AG04450 (cell line): ENCODE measurements around the gene PBX1. TPM values are rescaled to one million over a fixed set of nuclear protein-coding genes. Genes with fewer than 3 reads are reported as not detected.

Source experiments
- CTCF ChIA-PET: fragments of 300-600, 350-600 bp; formaldehyde crosslinking; extraction: SDS; loops from one replicate; lab custom pipeline; 2022; ENCODE audit warnings: antibody characterized with exemption, inconsistent platforms; lab: Charles Lee
- POLR2A ChIA-PET: fragments of 350-600 bp; formaldehyde crosslinking; extraction: SDS; loops from one replicate; lab custom pipeline; 2021; ENCODE audit warnings: antibody characterized with exemption, inconsistent platforms; lab: Yijun Ruan, JAX
- DNase-seq: peaks from one replicate; pipeline ENCODE4 v3.0.0-alpha.2; 2011; ENCODE audit warnings: low read depth, low spot score
- H3K27ac ChIP-seq: one replicate; pipeline ENCODE4 v1.5.1; 2012; ENCODE audit warnings: low read depth, low read length, control low read depth
- H3K27me3 ChIP-seq: one replicate; pipeline ENCODE4 v1.6.0; 2012; ENCODE audit warnings: low read length; ENCODE audit not compliant: control insufficient read depth, insufficient read depth
- H3K4me3 ChIP-seq: 2 replicates; pipeline ENCODE4 v1.5.1; 2011; ENCODE audit warnings: mild to moderate bottlenecking, low read depth, low read length, control low read depth
- H3K9me3 ChIP-seq: 2 replicates; pipeline ENCODE4 v1.5.1; 2012; ENCODE audit warnings: low read length; ENCODE audit not compliant: control insufficient read depth, insufficient read depth
- CTCF ChIP-seq: IDR thresholded peaks from 2 replicates; pipeline ENCODE4 v1.5.1; 2011; ENCODE audit warnings: low read depth, low read length, control low read depth, inconsistent platforms
- polyA plus RNA-seq: library from polyadenylated mRNA; depleted of rRNA; stranded (reverse); fragments of >200 nt; gene quantifications from 2 replicates; pipeline ENCODE4 v1.2.3, GENCODE V29; 2011

PBX1 gene
- polyA plus RNA-seq, 1 experiment = 49.9 TPM

GRCh38 chr1:164761009-164761408 is 202.0 kb downstream of the PBX1 start:
- no peak for TF ChIP-seq CTCF
- CTCF ChIA-PET = interaction anchor here (0.9 kb wide), 1 partner anchor 27 kb away, joined by 3 read pairs; no protein-coding TSS in a partner anchor
- Histone ChIP-seq H3K27me3 (no peaks in the 10 kb centered on the region), H3K27ac (no peak overlapping the region), H3K9me3 (no peaks in the 10 kb centered on the region), H3K4me3 (no peak overlapping the region)
- DNase-seq = no peak
- POLR2A ChIA-PET = no interaction called here

- CTCF ChIA-PET = interaction anchor here (1.2 kb wide), 1 partner anchor 25 kb away, joined by 4 read pairs; no protein-coding TSS in a partner anchor
- Histone ChIP-seq H3K27ac (no peak overlapping the region), H3K4me3 (no peak overlapping the region), H3K27me3 (no peaks in the 10 kb centered on the region), H3K9me3 (no peaks in the 10 kb centered on the region)
- POLR2A ChIA-PET = no interaction called here
- no peak for TF ChIP-seq CTCF
- no peak for DNase-seq
Observed at GRCh38 chr1:164763098-164763497, 204.1 kb downstream of the PBX1 start.

DNA sequence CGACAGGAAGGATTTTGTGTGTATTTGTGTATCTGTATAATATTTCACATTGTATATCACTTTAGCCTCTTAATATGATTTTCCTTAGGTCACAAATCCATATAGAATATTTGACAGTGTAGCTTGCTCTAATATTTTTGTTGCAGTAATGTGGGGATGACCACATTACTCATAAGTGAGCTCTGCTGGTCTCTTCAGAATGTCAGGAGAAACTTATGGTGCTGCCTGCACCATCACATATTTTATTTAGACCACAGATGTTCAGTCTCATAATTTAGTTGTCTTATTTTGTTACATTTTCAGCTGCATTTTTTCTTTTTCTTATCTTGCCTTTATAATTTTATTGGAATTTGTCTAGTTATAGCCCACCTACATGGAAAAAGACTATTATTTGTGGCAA is 205.3 kb downstream of the PBX1 start:
- POLR2A ChIA-PET = no interaction called here
- CTCF ChIA-PET = interaction anchor here (1.0 to 1.2 kb wide), 2 partner anchors 15 to 23 kb away, joined by 4 to 7 read pairs; no protein-coding TSS in a partner anchor
- Histone ChIP-seq H3K27me3 (no peaks in the 10 kb centered on the region), H3K27ac (no peak overlapping the region), H3K4me3 (no peak overlapping the region), H3K9me3 (no peaks in the 10 kb centered on the region)
- TF ChIP-seq CTCF = no peak
- no peak for DNase-seq

GRCh38 chr1:164765557-164765956 is 206.6 kb downstream of the PBX1 start:
- H3K27ac ChIP-seq = peak overlapping the region; percentile 25
- DNase-seq = peak; percentile 58
- no peaks in the 10 kb centered on the region for H3K27me3 ChIP-seq
- no peak for TF ChIP-seq CTCF
- POLR2A ChIA-PET = interaction anchor here (0.6 to 1.2 kb wide), 2 partner anchors 17 to 58 kb away, joined by 3 to 5 read pairs; no protein-coding TSS in a partner anchor
- no peak overlapping the region for H3K4me3 ChIP-seq
- H3K9me3 ChIP-seq = no peaks in the 10 kb centered on the region
- CTCF ChIA-PET = no interaction called here

DNA sequence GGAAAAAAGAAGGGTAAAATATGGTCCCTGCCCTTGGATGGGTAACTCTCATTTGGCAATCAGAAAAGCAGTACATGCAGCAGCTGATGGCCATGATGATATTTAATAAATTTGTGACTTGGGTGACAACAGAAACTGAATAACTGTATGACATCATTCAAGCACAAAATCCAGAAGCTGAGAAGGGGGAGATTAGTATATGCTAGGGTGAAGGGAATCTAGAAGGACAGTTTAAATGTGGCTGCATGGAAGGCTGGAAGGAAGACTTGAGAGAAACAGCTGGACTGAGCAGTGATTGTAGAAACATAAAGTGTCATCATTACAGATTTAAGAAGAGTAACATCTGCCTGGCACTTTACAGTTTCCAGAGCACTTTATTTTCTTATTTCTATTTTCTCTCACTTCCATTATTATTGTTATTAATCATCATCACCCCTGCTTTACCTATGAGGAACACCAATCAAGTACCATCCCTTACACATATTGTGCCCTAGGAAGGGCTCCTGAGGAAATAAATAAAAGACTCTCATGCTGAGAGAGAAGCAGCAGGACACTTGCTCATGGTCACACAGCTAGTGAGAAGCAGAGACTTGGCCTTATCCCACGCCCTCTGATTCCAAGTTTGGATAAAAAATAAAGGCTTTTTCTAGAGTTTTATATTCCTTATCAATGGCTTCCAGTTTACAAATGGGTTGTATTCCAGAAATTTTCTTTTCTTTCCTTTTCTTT is 207.2 kb downstream of the PBX1 start:
- POLR2A ChIA-PET = interaction anchor here (0.6 to 1.2 kb wide), 2 partner anchors 17 to 59 kb away, joined by 3 to 5 read pairs; no protein-coding TSS in a partner anchor
- CTCF ChIA-PET = interaction anchor here (0.7 kb wide), 1 partner anchor 11 kb away, joined by 4 read pairs; no protein-coding TSS in a partner anchor
- Histone ChIP-seq H3K27ac (no peak overlapping the region), H3K27me3 (no peaks in the 10 kb centered on the region), H3K4me3 (no peak overlapping the region), H3K9me3 (no peaks in the 10 kb centered on the region)
- TF ChIP-seq CTCF = no peak
- no peak for DNase-seq
